Fibroblast of lung (primary cell): ENCODE measurements around the gene SPINT2.

ENCODE experiments used
- EZH2 ChIP-seq: IDR thresholded peaks from 2 replicates; pipeline ENCODE4 v1.5.1; 2012; ENCODE audit warnings: low read length, control low read depth, mild to moderate bottlenecking; ENCODE audit errors: missing control alignments
- TF ChIP-seq, protein P1 (sequence below), 2 donors: IDR thresholded peaks in 1 of 2; conservative IDR thresholded peaks in 1 of 2; 1 replicate in 1 of 2; 2 replicates in 1 of 2; pipeline ENCODE4 v1.5.1; 2011 to 2012; ENCODE audit warnings: low read length in 2 of 2, control low read depth in 1 of 2, inconsistent platforms in 1 of 2, low read depth in 1 of 2, mild to moderate bottlenecking in 1 of 2

DNA sequence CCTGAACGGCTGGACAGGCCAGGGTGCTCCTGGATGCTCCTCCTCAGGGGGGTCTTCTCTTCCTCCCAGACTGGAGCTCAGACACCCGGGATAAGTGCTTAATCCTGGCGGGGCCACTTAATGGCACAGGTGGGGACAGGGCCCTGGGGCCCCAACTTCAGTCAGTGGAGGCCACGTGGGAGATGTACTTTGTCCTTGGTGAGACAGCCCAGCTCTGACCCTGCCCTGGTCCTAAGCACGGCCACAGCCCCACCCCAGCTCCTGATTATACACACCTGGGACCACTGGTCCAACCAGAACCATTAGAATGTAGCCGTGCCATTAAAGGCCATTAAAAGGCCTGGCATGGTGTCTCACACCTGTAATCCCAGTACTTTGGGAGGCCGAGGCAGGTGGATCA is 16.0 kb upstream of the SPINT2 start:
- TF ChIP-seq, protein P1, sequence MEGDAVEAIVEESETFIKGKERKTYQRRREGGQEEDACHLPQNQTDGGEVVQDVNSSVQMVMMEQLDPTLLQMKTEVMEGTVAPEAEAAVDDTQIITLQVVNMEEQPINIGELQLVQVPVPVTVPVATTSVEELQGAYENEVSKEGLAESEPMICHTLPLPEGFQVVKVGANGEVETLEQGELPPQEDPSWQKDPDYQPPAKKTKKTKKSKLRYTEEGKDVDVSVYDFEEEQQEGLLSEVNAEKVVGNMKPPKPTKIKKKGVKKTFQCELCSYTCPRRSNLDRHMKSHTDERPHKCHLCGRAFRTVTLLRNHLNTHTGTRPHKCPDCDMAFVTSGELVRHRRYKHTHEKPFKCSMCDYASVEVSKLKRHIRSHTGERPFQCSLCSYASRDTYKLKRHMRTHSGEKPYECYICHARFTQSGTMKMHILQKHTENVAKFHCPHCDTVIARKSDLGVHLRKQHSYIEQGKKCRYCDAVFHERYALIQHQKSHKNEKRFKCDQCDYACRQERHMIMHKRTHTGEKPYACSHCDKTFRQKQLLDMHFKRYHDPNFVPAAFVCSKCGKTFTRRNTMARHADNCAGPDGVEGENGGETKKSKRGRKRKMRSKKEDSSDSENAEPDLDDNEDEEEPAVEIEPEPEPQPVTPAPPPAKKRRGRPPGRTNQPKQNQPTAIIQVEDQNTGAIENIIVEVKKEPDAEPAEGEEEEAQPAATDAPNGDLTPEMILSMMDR (conservative IDR thresholded peaks at IDR 0.05 in 1 of 2, IDR thresholded peaks at IDR 0.05 in 1 of 2; ENCODE audit: low read depth in 1 of 2, low read length in 2 of 2), result no peak
- no peak for TF ChIP-seq EZH2
